Stimulated activated CD4-positive, alpha-beta T cell treated with anti-CD3 and anti-CD28 coated beads, Interleukin-1b, Interleukin-23, amount 100 ng/mL, for 4 hours (primary cell): ENCODE data around the gene GARS1.
"Not testable (repeated sequence)": the region's sequence is repeated elsewhere in the genome, so short reads cannot be mapped to it uniquely, and the experiment has no call there.

Source experiments
- DNase-seq, 2 donors: peaks; one replicate each; pipeline ENCODE4 v3.0.0-alpha.2; 2020; ENCODE audit warnings: low read depth in 2 of 2

GARS1 gene

GRCh38 chr7:30618961-30619360, 24.3 kb downstream of the GARS1 start:
- no peak for DNase-seq

GRCh38 chr7:30625283-30625682, 30.6 kb downstream of the GARS1 start:
- no peak for DNase-seq

- DNase-seq = no peak
Measured at GRCh38 chr7:30627026-30627425, 32.3 kb downstream of the GARS1 start.

GRCh38 chr7:30630986-30631385, 36.3 kb downstream of the GARS1 start:
- DNase-seq = no peak

GRCh38 chr7:30633223-30633622, 38.5 kb downstream of the GARS1 start:
- DNase-seq = no peak

- DNase-seq = no peak
Measured at GRCh38 chr7:30634193-30634626, 39.5 kb downstream of the GARS1 start.

- no peak for DNase-seq
Measured at GRCh38 chr7:30634634-30635201, 40.0 kb downstream of the GARS1 start.

GRCh38 chr7:30635798-30636197, 41.1 kb downstream of the GARS1 start:
- no peak for DNase-seq

- DNase-seq = not testable (repeated sequence)
Measured at GRCh38 chr7:30642322-30642721, 47.6 kb downstream of the GARS1 start.

- no peak for DNase-seq
Measured at GRCh38 chr7:30642789-30643188, 48.1 kb downstream of the GARS1 start.

GRCh38 chr7:30644286-30644955, 49.7 kb downstream of the GARS1 start:
- no peak for DNase-seq

- DNase-seq = no peak
Measured at GRCh38 chr7:30645661-30646060, 51.0 kb downstream of the GARS1 start.

- no peak for DNase-seq
Measured at GRCh38 chr7:30646154-30646553, 51.5 kb downstream of the GARS1 start.

GRCh38 chr7:30647589-30648364, 53.1 kb downstream of the GARS1 start:
- no peak for DNase-seq

- no peak for DNase-seq
Measured at GRCh38 chr7:30648744-30649540, 54.3 kb downstream of the GARS1 start.

GRCh38 chr7:30649717-30650420, 55.2 kb downstream of the GARS1 start:
- DNase-seq = no peak

- DNase-seq = no peak
Measured at GRCh38 chr7:30650421-30650808, 55.7 kb downstream of the GARS1 start.

- no peak for DNase-seq
Measured at GRCh38 chr7:30652132-30652531, 57.5 kb downstream of the GARS1 start.

GRCh38 chr7:30652698-30653641, 58.3 kb downstream of the GARS1 start:
- DNase-seq = no peak

GRCh38 chr7:30654296-30655090, 59.8 kb downstream of the GARS1 start:
- no peak for DNase-seq
